T-cell (primary cell): Measurements from ENCODE around the gene FAM171A2. TPM values are rescaled to one million over a fixed set of nuclear protein-coding genes. Genes with fewer than 3 reads are reported as not detected.
"Not testable (repeated sequence)": the region's sequence is repeated elsewhere in the genome, so short reads cannot be mapped to it uniquely, and the experiment has no call there.

Experiments used
- ATAC-seq, 4 experiments: fragments of 200-7000 bp in 3 of 4; fragments of 150-1000 bp in 1 of 4; cut with Tn5 transposase; replicated peaks in 1 of 4; 1 replicate in 3 of 4; 2 replicates in 1 of 4; pipeline ENCODE4 v1.10.0; 2021; ENCODE audit warnings: moderate library complexity in 3 of 4, mild to moderate bottlenecking in 2 of 4, moderate number of reproducible peaks in 1 of 4
- CTCF ChIA-PET, 2 donors: fragments of 300-600 bp; sonication (Branson Sonifier 250); formaldehyde crosslinking; loops; one replicate each; lab custom pipeline; 2022; ENCODE audit warnings: antibody characterized with exemption in 2 of 2; lab: Charles Lee
- POLR2A ChIA-PET, 2 donors: fragments of 300-600 bp; sonication (Branson Sonifier 250); formaldehyde crosslinking; loops; one replicate each; lab custom pipeline; 2022; ENCODE audit warnings: antibody characterized with exemption in 2 of 2; lab: Charles Lee
- DNase-seq, 35 experiments: peaks; one replicate each; pipeline versions ENCODE4 v3.0.0 to v3.0.0-alpha.2; 2013 to 2023
- H3K27ac ChIP-seq: one replicate; pipeline ENCODE4 v1.5.1; 2013; ENCODE audit warnings: low read length
- H3K27me3 ChIP-seq, 2 experiments: replicated peaks in 1 of 2; 1 replicate in 1 of 2; 2 replicates in 1 of 2; pipeline versions ENCODE4 v1.6.1 to v1.7.0; 2013; ENCODE audit warnings: low read length in 1 of 2, mixed read lengths in 1 of 2; ENCODE audit not compliant: control insufficient read depth in 2 of 2, insufficient read depth in 2 of 2; ENCODE audit errors: extremely low read depth in 1 of 2
- H3K36me3 ChIP-seq, 2 donors: 1 replicate in 1 of 2; 2 replicates in 1 of 2; pipeline versions ENCODE4 v1.6.1 to v1.7.0; 2013; ENCODE audit warnings: low read length in 1 of 2; ENCODE audit not compliant: control insufficient read depth in 2 of 2, insufficient read depth in 1 of 2; ENCODE audit errors: extremely low read depth in 1 of 2
- H3K4me1 ChIP-seq, 2 experiments: 1 replicate in 1 of 2; 2 replicates in 1 of 2; pipeline versions ENCODE4 v1.6.1 to v1.7.0; 2013; ENCODE audit warnings: low read length in 2 of 2, mixed read lengths in 1 of 2; ENCODE audit not compliant: insufficient read depth in 2 of 2, control insufficient read depth in 1 of 2; ENCODE audit errors: extremely low read depth in 1 of 2
- H3K4me3 ChIP-seq, 2 donors: 1 replicate in 1 of 2; 2 replicates in 1 of 2; pipeline versions ENCODE4 v1.5.1 to v1.7.0; 2013; ENCODE audit warnings: mild to moderate bottlenecking in 2 of 2, low read length in 1 of 2, moderate library complexity in 1 of 2; ENCODE audit not compliant: control insufficient read depth in 1 of 2; ENCODE audit errors: extremely low read depth in 1 of 2
- H3K9me3 ChIP-seq: 2 replicates; pipeline ENCODE4 v1.7.0; 2013
- H3K27ac Mint-ChIP-seq, 2 donors: one replicate each; pipeline ENCODE4 v1.8.0; 2020 to 2021; ENCODE audit warnings: mild to moderate bottlenecking in 2 of 2, mixed read lengths in 2 of 2
- H3K27me3 Mint-ChIP-seq, 2 donors: one replicate each; pipeline ENCODE4 v1.8.0; 2021 to 2022; ENCODE audit warnings: mixed read lengths in 2 of 2
- H3K36me3 Mint-ChIP-seq: one replicate; pipeline ENCODE4 v1.8.0; 2021; ENCODE audit warnings: mixed read lengths
- H3K4me1 Mint-ChIP-seq, 3 donors: one replicate each; pipeline ENCODE4 v1.8.0; 2020 to 2022; ENCODE audit warnings: mixed read lengths in 3 of 3, mild to moderate bottlenecking in 1 of 3
- H3K4me3 Mint-ChIP-seq, 3 donors: one replicate each; pipeline ENCODE4 v1.8.0; 2020 to 2022; ENCODE audit warnings: mild to moderate bottlenecking in 3 of 3, mixed read lengths in 3 of 3, moderate library complexity in 3 of 3
- H3K9me3 Mint-ChIP-seq, 3 donors: one replicate each; pipeline ENCODE4 v1.8.0; 2020 to 2022; ENCODE audit warnings: mixed read lengths in 3 of 3
- WGBS: methylation state at CpG from one replicate; pipeline ENCODE4 v1.1.5; 2013; ENCODE audit warnings: missing lambda C conversion rate; ENCODE audit not compliant: insufficient coverage; 5-methylcytosine and 5-hydroxymethylcytosine counted together
- total RNA-seq, 35 experiments: library from RNA in 6 of 35; stranded (reverse) in 6 of 35; fragments of 120-200 nt in 1 of 35; gene quantifications; one replicate each; pipeline versions ENCODE4 v1.2.1 to v1.2.4 and lab custom pipeline; 2013 to 2026

The FAM171A2 gene
- total RNA-seq, 5 donors from 2014 or later (not counting 1 experiment from before 2014, with no cell fraction given), result 0.18 to 1.5 (median 0.89) TPM

GRCh38 chr17:44365051-44365450, 1.4 kb upstream of the FAM171A2 start:
- H3K9me3 Mint-ChIP-seq, H3K4me3 ChIP-seq, H3K27ac ChIP-seq, DNase-seq, ATAC-seq, H3K36me3 ChIP-seq, H3K36me3 Mint-ChIP-seq, POLR2A ChIA-PET, H3K4me1 Mint-ChIP-seq, H3K27ac Mint-ChIP-seq, H3K9me3 ChIP-seq: not testable (repeated sequence)
- H3K4me3 Mint-ChIP-seq, result peak overlapping the region in 2 of 3 donors; percentile 43 to 74
- peaks cover 0 to 13% of the 10 kb centered on the region in 2 experiments for H3K4me1 ChIP-seq
- 73% methylated on average over 4 of the region's 5 CpGs for WGBS
- peaks cover 28 to 38% of the 10 kb centered on the region in 2 donors for H3K27me3 Mint-ChIP-seq
- CTCF ChIA-PET, result interaction anchor here in 1 of 2 donors (1.1 to 1.2 kb wide), 2 partner anchors 13 to 19 kb away, joined by 3 to 6 read pairs; no protein-coding TSS in a partner anchor
- H3K27me3 ChIP-seq, result peaks cover 3 to 49% of the 10 kb centered on the region in 2 experiments

GRCh38 chr17:44362949-44363612, 572 bp downstream of the FAM171A2 start:
- H3K4me3 Mint-ChIP-seq, result peak overlapping the region; percentile 68 to 74 (median 69)
- ATAC-seq (peak; percentile 33 to 48 (median 42)), DNase-seq (peak in 5 of 35 experiments; percentile 16 to 30 (median 24))
- Histone ChIP-seq H3K27ac (no peak overlapping the region), H3K4me3 (peak overlapping the region; percentile 47 to 61), H3K4me1 (peaks cover 0 to 13% of the 10 kb centered on the region in 2 experiments), H3K9me3 (no peaks in the 10 kb centered on the region), H3K27me3 (peaks cover 3 to 49% of the 10 kb centered on the region in 2 experiments), H3K36me3 (no peaks in the 10 kb centered on the region)
- under 1% methylated on average over 33 of the region's 45 CpGs for WGBS
- peaks cover 21 to 35% of the 10 kb centered on the region in 2 donors for H3K27me3 Mint-ChIP-seq
- no peaks in the 10 kb centered on the region for H3K9me3 Mint-ChIP-seq
- ChIA-PET POLR2A (interaction anchor here (0.6 to 0.8 kb wide), 4 partner anchors 8 to 200 kb away, joined by 3 to 8 read pairs (median 3); no protein-coding TSS in a partner anchor), CTCF (interaction anchor here (0.6 to 1.3 kb wide), 6 partner anchors 8 to 312 kb away, joined by 3 to 6 read pairs (median 3); partner anchors contain the start of gene GRN (in 1 of the 2))
- H3K36me3 Mint-ChIP-seq, result no peaks in the 10 kb centered on the region
- peaks cover 6 to 11% (median 7%) of the 10 kb centered on the region in 3 donors for H3K4me1 Mint-ChIP-seq
- H3K27ac Mint-ChIP-seq, result no peak overlapping the region

GRCh38 chr17:44362459-44362948, 1.1 kb downstream of the FAM171A2 start:
- H3K36me3 ChIP-seq, result no peaks in the 10 kb centered on the region
- peak overlapping the region in 2 of 3 donors; percentile 50 to 74 for H3K4me3 Mint-ChIP-seq
- H3K27ac Mint-ChIP-seq, result no peak overlapping the region
- no peaks in the 10 kb centered on the region for H3K9me3 ChIP-seq
- H3K27ac ChIP-seq, result no peak overlapping the region
- peaks cover 0 to 13% of the 10 kb centered on the region in 2 experiments for H3K4me1 ChIP-seq
- peaks cover 6 to 11% (median 7%) of the 10 kb centered on the region in 3 donors for H3K4me1 Mint-ChIP-seq
- no peak for DNase-seq
- H3K27me3 Mint-ChIP-seq, result peaks cover 18 to 31% of the 10 kb centered on the region in 2 donors
- ChIA-PET POLR2A (interaction anchor here in 1 of 2 donors (0.7 kb wide), 1 partner anchor 199 kb away, joined by 3 read pairs; no protein-coding TSS in a partner anchor), CTCF (interaction anchor here in 1 of 2 donors (1.3 kb wide), 1 partner anchor 23 kb away, joined by 6 read pairs; no protein-coding TSS in a partner anchor)
- H3K36me3 Mint-ChIP-seq, result no peaks in the 10 kb centered on the region
- H3K9me3 Mint-ChIP-seq, result no peaks in the 10 kb centered on the region
- no peak overlapping the region for H3K4me3 ChIP-seq
- no peak for ATAC-seq
- H3K27me3 ChIP-seq, result peaks cover 3 to 47% of the 10 kb centered on the region in 2 experiments
- 38% methylated on average over 3 of the region's 11 CpGs for WGBS

GRCh38 chr17:44361292-44362260, 2.1 kb downstream of the FAM171A2 start:
- Mint-ChIP-seq H3K4me1 (peaks cover 6 to 11% (median 7%) of the 10 kb centered on the region in 3 donors), H3K27ac (no peak overlapping the region), H3K4me3 (no peak overlapping the region), H3K9me3 (no peaks in the 10 kb centered on the region), H3K27me3 (peaks cover 12 to 23% of the 10 kb centered on the region in 2 donors), H3K36me3 (no peaks in the 10 kb centered on the region)
- DNase-seq (no peak), ATAC-seq (no peak)
- Histone ChIP-seq H3K4me3 (no peak overlapping the region), H3K4me1 (peaks cover 0 to 13% of the 10 kb centered on the region in 2 experiments), H3K27ac (no peak overlapping the region), H3K27me3 (peaks cover 3 to 43% of the 10 kb centered on the region in 2 experiments), H3K36me3 (no peaks in the 10 kb centered on the region), H3K9me3 (no peaks in the 10 kb centered on the region)
- POLR2A ChIA-PET, result no interaction called here
- CTCF ChIA-PET, result interaction anchor here in 1 of 2 donors (0.6 kb wide), 2 partner anchors 28 to 244 kb away, joined by 3 to 6 read pairs; partner anchors contain the start of gene ITGA2B
- WGBS, result 95% methylated on average over 3 of the region's 11 CpGs

- peaks cover 9 to 17% of the 10 kb centered on the region in 2 donors for H3K27me3 Mint-ChIP-seq
- Histone ChIP-seq H3K4me1 (peaks cover 0 to 13% of the 10 kb centered on the region in 2 experiments), H3K9me3 (no peaks in the 10 kb centered on the region), H3K4me3 (no peak overlapping the region), H3K27ac (no peak overlapping the region), H3K36me3 (no peaks in the 10 kb centered on the region), H3K27me3 (peaks cover 0 to 42% of the 10 kb centered on the region in 2 experiments)
- no peaks in the 10 kb centered on the region for H3K36me3 Mint-ChIP-seq
- ATAC-seq (no peak), DNase-seq (no peak)
- 84% methylated on average over 3 of the region's 5 CpGs for WGBS
- no peak overlapping the region for H3K27ac Mint-ChIP-seq
- POLR2A ChIA-PET, result no interaction called here
- H3K4me1 Mint-ChIP-seq, result peaks cover 6 to 11% (median 7%) of the 10 kb centered on the region in 3 donors
- CTCF ChIA-PET, result interaction anchor here (0.6 kb wide), 2 partner anchors 29 to 191 kb away, joined by 3 to 5 read pairs; partner anchors contain the start of gene ITGA2B (in 1 of the 2)
- H3K4me3 Mint-ChIP-seq, result no peak overlapping the region
- H3K9me3 Mint-ChIP-seq, result no peaks in the 10 kb centered on the region
These were observed 2.8 kb downstream of the FAM171A2 start for GRCh38 chr17:44360826-44361225.
